Right renal pelvis (tissue), 4 donors: ENCODE results near the gene USF1. TPM values are rescaled to one million over a fixed set of nuclear protein-coding genes. Genes with fewer than 3 reads are reported as not detected.
A peak's percentile ranks its signal among the peaks of the same experiment; 100 is the strongest.

Experiments
- DNase-seq, 4 donors: peaks; one replicate each; pipeline ENCODE4 v3.0.0-alpha.2; 2013; ENCODE audit warnings: low read depth in 4 of 4, low spot score in 3 of 4, missing footprints in 1 of 4
- polyA plus RNA-seq, 4 donors: library from polyadenylated mRNA; unstranded; fragments of 120-200 nt; gene quantifications; one replicate each; pipeline ENCODE4 v1.2.1, GENCODE V29; 2013; ENCODE audit not compliant: insufficient read length in 4 of 4

USF1 gene, protein sequence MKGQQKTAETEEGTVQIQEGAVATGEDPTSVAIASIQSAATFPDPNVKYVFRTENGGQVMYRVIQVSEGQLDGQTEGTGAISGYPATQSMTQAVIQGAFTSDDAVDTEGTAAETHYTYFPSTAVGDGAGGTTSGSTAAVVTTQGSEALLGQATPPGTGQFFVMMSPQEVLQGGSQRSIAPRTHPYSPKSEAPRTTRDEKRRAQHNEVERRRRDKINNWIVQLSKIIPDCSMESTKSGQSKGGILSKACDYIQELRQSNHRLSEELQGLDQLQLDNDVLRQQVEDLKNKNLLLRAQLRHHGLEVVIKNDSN
- polyA plus RNA-seq: 10 to 100 TPM; 55.0 to 59.3 (median 56.6) TPM

DNA sequence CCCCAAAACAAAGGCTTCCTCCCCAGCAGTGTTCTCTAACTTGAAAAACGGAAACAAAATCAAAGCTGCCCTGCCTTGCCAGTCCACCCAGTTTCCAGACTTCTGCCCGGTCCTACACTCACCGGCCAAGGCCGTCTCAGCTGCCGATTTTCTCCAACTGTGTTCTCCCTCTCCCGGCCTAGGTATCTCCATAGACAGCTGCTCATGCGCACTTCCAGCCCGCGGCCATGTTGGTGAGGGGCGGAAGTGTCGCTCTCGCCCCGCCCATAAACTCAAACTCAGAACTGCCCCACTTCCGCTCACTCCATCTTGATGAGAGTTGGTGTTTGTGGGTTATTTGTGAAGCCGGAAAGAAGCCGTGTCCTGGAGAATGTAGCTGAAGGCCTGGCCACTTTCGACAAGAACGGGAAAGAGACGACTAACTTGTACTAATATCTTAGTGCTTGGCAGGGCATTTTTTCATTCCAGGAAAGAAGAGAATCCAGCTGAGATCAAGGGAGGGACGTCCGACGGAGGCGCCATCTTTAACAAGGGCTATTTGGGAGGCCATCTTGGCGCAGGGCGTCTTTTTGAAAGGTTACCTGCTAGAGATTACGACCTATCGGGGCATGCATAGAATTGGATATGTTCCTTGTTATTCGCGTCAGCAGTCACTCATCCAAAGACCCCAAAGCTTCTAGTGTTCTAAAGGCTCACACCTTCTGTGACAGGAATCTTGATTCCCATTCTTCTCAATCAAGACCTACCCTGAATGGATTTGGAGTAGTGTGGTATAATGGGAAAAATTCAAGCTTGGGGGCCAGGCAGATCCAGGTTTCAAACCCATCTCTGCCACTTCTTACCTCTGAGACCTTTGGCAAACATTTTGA, at the start of gene USF1:
USF1 (minus strand) TSS at position 242 of the 869 bp plus-strand sequence. CDS start 2,702 bp downstream, outside the sequence.
- peak; percentile 96 to 99 (median 96) for DNase-seq

DNA sequence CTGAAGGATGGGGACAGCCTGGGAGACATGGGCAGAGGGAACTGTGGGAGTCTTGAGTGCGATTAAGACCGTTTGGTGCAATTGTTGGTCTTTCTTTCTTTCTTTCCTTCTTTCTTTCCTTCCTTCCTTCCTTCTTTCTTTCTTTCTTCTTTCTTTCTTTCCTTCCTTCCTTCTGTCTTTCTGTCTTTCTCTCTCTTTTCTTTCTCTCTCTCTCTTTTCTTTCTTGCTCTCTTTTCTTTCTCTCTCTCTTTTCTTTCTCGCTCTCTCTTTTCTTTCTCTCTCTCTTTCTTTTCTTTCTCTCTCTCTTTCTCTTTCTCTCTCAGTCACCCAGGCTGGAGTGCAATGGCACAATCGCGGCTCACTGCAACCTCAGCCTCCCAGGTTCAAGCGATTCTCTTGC, 49.5 kb upstream of the USF1 start:
- no peak for DNase-seq

DNA sequence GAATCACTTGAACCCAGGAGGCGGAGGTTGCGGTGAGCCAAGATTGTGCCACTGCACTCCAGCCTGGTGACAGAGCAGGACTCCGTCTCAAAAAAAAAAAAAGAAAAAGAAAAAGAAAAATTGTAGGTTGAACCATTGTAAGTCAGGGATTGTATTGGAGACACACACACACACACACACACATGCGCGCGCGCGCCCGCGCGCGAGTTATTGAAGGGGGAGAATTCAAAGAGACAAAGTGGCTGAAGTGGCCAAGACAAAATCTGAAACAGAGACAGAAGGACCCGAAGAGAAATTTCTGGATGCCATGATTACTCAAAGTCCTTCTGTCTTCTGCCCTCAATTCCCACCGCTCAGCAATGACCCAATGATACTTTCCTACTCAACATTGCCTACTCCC, 48.7 kb upstream of the USF1 start:
- no peak for DNase-seq

- DNase-seq: no peak
Observed at GRCh38 chr1:161092621-161093028, 46.8 kb upstream of the USF1 start.

DNA sequence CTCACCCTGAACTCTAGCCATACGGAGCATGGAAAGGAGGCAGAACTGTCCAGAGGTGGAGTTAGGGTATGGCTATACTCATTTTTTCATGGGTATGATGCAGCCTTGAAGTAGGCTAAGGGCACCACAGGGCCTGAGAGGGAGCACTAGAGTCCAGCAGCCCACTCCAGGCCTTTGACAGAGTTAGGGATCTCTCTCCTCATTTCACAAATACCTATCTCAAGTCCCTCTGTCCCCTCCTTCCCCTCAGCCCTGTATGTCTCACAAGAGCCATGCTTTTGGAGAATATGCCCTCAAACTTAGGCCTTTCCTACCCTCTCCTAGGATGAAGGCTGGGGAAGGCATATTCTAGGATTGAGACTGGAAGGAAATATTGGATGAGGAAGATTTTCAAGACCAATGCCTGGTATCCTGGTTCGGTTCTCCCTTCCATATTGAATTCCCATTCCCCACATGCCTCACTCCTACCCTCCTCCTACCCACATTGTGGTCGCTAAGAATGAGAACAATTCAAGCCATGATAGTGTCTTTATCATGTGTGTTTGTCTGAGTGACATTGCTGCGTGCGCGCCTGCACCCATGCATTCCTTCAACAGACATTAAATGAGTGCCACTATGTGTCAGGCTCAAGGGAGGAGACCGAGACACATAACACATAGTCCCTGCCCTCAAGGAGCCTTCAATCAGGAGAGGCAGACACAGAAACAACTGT, 46.2 kb upstream of the USF1 start:
- no peak for DNase-seq

GRCh38 chr1:161091093-161091492, 45.3 kb upstream of the USF1 start:
- no peak for DNase-seq

DNA sequence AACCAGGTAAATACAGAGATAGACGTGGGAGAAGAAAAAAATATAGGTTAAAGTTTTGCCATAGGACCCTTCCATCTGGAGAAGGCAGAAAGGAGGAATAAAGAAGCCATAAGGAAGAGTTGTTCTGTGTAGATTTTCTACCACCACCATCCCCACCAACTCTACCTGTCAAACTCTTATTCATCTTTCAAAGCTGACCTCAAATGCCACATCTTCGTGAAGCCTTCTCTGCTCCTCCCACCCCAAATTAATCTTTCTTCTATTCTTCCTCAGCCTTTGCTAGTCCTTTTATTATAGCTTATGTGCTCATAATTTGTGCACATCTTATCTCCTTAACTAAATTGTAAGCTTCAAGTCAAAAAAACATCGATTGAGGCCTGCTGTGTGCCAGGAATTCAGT, 44.8 kb upstream of the USF1 start:
- DNase-seq: no peak

DNA sequence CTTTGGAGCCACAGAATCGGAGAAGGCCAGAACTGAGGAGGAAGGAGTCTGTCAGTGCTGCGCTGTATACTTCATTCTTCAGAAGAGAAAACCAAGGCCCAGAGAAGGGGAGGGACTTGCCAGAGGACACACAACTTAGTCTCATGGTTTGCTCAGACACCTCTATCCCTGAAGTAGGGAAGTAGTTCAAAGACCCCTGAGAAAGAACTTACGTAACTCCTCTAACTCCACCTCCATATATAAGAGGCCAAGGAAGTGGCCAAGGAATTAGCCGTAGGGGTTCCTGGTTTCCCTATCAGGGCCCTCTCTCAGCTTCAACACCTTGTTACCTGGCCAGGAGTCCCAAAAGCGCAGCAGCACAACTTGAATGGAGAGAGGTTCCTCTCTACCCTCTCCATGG, 44.2 kb upstream of the USF1 start:
- no peak for DNase-seq

DNA sequence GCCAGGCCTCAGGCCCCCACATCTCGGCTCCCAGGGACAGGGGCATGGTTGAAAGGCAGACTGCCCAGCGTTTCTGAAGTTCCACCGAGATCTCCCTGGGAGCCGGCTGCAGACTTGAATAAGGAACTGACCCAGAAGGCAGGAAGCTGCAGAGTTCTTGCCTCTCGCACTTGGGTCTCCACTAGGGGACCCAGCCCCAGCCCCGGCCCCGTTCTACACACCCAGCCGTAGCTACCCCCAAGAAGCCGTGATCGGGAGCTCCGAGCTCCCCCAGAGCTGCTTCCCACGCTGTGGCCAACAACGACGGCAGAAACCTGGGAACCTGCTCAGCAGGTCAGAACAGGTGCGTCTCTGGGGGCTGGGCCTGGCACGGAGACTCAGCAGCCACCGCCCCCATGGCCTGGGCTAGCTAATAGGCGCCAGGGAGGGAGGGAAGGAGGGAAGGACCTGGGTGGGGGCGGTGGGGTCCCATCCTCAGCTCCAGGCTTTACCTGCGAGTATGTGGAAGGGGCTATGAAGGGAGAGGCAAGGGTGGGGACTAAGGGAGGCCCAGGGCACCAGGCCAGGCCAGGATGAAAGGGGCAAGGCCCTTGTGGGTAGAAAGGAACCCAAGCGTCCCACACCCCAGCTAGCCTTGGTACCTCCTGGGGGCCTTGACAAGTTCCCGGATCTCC, 43.6 kb upstream of the USF1 start, which contains the start of gene NECTIN4:
NECTIN4 (minus strand) TSS at position 308 of the 674 bp plus-strand sequence; CDS start at position 46, 262 bp downstream.
- peak in 3 of 4 donors; percentile 16 to 23 (median 16) for DNase-seq

GRCh38 chr1:161088587-161089110, 42.9 kb upstream of the USF1 start:
- DNase-seq: no peak

GRCh38 chr1:161086457-161086856, 40.7 kb upstream of the USF1 start:
- no peak for DNase-seq

GRCh38 chr1:161085165-161085564, 39.4 kb upstream of the USF1 start:
- DNase-seq: no peak

DNA sequence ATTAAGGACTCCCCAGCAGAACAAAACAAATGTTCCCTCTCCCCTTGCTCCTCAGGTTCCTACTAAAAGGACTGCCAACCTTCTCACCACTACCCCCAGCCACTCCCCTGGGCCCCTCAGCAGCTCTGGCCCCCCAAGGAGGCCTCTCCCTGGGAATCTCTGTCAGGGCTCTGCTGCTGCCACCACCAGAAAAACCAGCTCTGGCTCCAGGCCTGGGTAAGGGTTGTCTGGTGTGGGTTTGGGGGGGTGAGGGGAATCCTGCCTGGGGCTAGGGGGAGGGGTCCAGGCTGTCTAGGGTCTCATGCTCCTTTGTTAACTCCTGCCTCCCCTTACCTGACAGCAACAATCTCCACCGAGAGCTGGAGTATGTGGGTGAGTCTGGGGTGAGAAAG, 38.8 kb upstream of the USF1 start:
- no peak for DNase-seq

DNA sequence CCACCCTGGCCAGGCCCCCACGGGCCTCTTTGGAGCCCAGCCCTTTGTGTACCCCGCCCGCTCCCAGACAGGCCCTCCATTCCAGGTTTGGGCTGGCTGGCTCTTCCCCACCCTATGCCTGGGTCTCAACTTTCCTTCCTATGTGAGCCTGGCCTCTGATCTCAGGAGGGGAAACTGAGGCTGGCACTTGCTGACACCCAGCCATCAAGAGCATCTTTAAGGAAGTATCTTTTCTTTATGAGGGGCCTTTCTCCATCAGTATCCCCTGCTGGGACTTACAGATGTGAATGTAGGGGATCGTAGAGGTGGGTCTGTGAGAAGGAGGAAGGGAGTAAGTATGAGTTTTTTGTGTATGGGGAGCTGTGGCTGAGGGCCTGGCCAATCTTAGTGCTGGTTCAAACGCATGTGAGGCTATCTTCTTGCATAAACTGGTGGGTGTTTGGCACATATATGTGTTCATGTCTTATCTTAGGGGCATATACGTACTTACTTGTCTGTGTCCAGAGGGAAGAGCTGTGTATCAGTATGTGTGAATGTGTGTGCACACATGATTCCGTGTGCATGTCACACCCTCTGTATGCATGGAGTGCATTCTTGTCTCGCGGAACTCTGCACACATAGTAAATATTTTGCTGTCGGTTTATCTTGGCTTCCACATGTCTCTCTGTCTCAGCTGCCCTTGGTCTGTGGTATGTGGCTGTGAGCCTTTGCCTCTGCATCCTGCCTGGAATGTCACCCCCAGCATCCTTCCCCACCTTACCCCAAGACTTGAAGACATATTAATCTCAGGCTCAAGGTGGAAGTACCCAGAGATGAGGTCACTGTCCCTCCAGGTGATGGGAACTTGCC, 38.2 kb upstream of the USF1 start:
- no peak for DNase-seq

DNA sequence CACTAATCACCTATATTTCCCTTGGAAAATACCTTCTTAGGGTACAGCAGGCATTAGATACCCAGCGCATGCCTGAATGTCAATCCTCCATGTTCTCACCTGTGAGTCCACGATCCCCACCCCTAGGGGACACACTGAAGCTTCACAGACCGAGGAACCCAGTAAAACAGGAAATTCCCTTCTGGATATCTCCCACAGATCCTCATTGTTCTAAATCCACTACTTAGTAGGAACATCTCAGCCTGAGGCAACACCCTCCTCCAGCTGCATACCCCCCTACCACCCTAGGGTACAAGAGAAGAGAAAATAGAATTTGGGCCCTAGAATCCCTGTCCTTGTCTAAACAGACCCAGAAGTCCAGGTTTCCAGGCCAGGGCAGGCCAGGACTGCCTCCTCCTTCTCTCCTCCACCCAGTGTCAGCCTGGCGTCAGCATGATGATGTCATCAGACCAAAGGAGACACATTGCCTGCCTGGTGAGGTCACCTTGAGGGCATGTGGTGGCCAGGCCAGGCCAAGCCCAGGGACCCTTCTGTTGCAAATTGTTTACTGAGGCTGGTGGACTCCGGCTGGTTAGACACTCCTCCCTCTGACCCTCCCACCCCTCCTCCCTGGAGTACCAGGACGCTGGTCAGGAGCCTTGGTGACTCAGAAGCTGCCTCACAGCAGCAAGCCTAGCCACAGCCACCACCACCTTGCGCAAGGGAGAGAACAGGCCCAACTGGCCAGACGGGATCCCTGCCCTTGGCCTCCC, 37.4 kb upstream of the USF1 start:
- DNase-seq: no peak

- DNase-seq: no peak
Observed at GRCh38 chr1:161082483-161082882, 36.7 kb upstream of the USF1 start.

DNA sequence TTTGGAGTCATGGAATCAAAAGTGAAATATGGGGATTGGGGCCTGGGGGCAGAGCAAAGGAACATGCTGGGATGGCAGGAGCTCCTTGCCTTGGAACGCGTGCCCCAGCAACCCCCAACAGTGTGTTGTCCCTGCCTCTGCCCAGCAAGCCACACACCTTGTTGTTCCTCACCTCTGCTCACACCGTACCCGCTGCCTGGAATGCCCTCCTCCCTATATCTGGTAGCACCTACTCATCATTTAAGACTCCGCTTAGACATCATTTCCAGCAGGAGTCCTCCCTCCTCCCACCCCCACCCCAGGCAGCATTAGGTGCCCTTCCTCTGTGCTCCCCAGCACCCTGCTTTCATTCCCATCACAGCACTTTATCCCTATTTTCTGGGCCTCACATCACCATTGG, 35.7 kb upstream of the USF1 start:
- DNase-seq: no peak
